Aorta (tissue), 5 donors: ENCODE measurements around the gene USH1C. TPM values are rescaled to one million over a fixed set of nuclear protein-coding genes. Genes with fewer than 3 reads are reported as not detected.

Source experiments
- ATAC-seq: fragments of 200-7000 bp; cut with Tn5 transposase; one replicate; pipeline ENCODE4 v1.9.1; 2022; ENCODE audit warnings: moderate library complexity; ENCODE audit not compliant: low FRiP score
- DNase-seq, 2 donors: peaks; one replicate each; pipeline ENCODE4 v3.0.0-alpha.2; 2020
- H3K27ac ChIP-seq, 2 donors: one replicate each; pipeline ENCODE4 v1.5.1; 2013; ENCODE audit warnings: low read length in 2 of 2, mild to moderate bottlenecking in 2 of 2, moderate library complexity in 2 of 2, control low read depth in 1 of 2, inconsistent platforms in 1 of 2, low read depth in 1 of 2
- H3K27me3 ChIP-seq, 2 donors: one replicate each; pipeline ENCODE4 v1.6.1; 2013; ENCODE audit warnings: control low read depth in 1 of 2, low read length in 1 of 2, mild to moderate bottlenecking in 1 of 2, moderate library complexity in 1 of 2; ENCODE audit not compliant: insufficient read depth in 2 of 2, control insufficient read depth in 1 of 2
- H3K36me3 ChIP-seq, 2 donors: one replicate each; pipeline ENCODE4 v1.6.1; 2013; ENCODE audit warnings: control low read depth in 1 of 2, low read length in 1 of 2, mild to moderate bottlenecking in 1 of 2; ENCODE audit not compliant: insufficient read depth in 2 of 2, control insufficient read depth in 1 of 2
- H3K4me1 ChIP-seq, 2 donors: one replicate each; pipeline ENCODE4 v1.6.1; 2013; ENCODE audit warnings: low read length in 2 of 2, control low read depth in 1 of 2, mild to moderate bottlenecking in 1 of 2, moderate library complexity in 1 of 2; ENCODE audit not compliant: insufficient read depth in 2 of 2, control insufficient read depth in 1 of 2
- H3K4me3 ChIP-seq, 2 donors: one replicate each; pipeline ENCODE4 v1.5.1; 2013; ENCODE audit warnings: low read length in 2 of 2, control low read depth in 1 of 2, mild to moderate bottlenecking in 1 of 2
- H3K9me3 ChIP-seq: one replicate; pipeline ENCODE4 v1.6.1; 2013; ENCODE audit warnings: mild to moderate bottlenecking, low read length; ENCODE audit not compliant: control insufficient read depth
- WGBS, 2 donors: extraction: QIAGEN DNeasy Blood & Tissue Kit; methylation state at CpG; one replicate each; pipeline ENCODE4 v1.1.7; 2013; 5-methylcytosine and 5-hydroxymethylcytosine counted together
- intact Hi-C, 2 donors: fragments of 100-400 bp; cut with DNase I; formaldehyde crosslinking; loops; one replicate each; pipeline versions ENCODE4 v1.14.2 to v1.15.0; 2022
- polyA plus RNA-seq, 2 donors: library from polyadenylated mRNA; stranded (reverse); fragments of 200-250 nt; gene quantifications; one replicate each; pipeline ENCODE4 v1.2.3, GENCODE V29; 2013
- total RNA-seq, 2 donors: library from RNA; stranded (reverse); fragmentation: NEBNext Ultra II Directional; extraction: Animal tissue kit (Norgen Biotek cat#: 25700); gene quantifications; one replicate each; pipeline ENCODE4 v1.2.1, GENCODE V29; 2021
- donor health status: healthy with polysubstance abuse.
- donor health status: Bipolar disorder and iron deficiency.
- donor health status: DM: no; HTN: no; CAD: no.
- donor health status: DM: no; HTN: no; CAD: no.
- donor health status: DM: yes; HTN: yes; CAD: no.

Gene USH1C
- total and polyA plus RNA-seq, 4 donors, result 0.46 to 20.4 TPM; not detected in 2

GRCh38 chr11:17546240-17546639 lies 2.0 kb upstream of the USH1C start:
- H3K9me3 ChIP-seq, result no peaks in the 10 kb centered on the region
- H3K36me3 ChIP-seq, result no peaks in the 10 kb centered on the region
- H3K27ac ChIP-seq, result no peak overlapping the region
- no peak overlapping the region for H3K4me3 ChIP-seq
- intact Hi-C loops, result no loop called here
- no peaks in the 10 kb centered on the region for H3K4me1 ChIP-seq
- H3K27me3 ChIP-seq, result no peaks in the 10 kb centered on the region
- ATAC-seq, result no peak
- WGBS, 2 donors, result 93 to 95% methylated on average over 2 of the region's 2 CpGs
- no peak for DNase-seq

DNA sequence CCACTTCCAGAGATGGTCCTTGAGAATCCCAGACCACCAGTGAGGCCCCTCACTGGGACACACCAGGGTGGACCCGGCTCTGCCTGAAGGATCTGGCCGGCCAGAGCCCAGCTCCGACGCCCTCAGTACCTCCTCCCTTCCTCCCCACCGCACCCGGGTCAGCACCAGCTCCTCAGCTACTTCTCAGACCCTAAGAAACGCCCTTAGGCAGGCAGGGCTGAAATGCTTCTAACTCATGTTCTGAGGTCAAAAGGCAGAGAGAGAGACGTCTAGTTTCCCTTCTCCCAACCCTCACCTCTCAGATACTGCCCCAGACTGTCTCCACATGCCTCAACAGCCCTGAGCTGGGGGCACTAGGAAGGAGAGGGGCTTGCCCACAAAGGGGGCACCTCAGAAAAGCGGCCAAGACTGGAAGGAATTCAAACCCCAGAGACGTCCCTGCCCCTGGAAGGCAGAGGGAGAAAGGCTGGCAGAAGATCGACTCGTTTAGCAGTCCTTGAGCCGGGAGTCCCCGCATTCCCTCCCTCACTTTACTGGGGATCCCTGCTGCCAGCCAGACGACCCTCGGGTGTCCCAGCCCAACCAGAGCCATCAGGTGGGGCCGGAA lies 539 bp downstream of the USH1C start:
- ATAC-seq, result no peak
- intact Hi-C loops, result no loop called here
- Histone ChIP-seq H3K27ac (no peak overlapping the region), H3K4me3 (no peak overlapping the region), H3K4me1 (no peaks in the 10 kb centered on the region), H3K9me3 (no peaks in the 10 kb centered on the region), H3K27me3 (no peaks in the 10 kb centered on the region), H3K36me3 (no peaks in the 10 kb centered on the region)
- WGBS, 2 donors, result 37 to 43% methylated on average over 17 of the region's 17 CpGs
- DNase-seq, result peak in 1 of 2 donors; percentile 65

- Histone ChIP-seq H3K27ac (no peak overlapping the region), H3K36me3 (no peaks in the 10 kb centered on the region), H3K9me3 (no peaks in the 10 kb centered on the region), H3K27me3 (no peaks in the 10 kb centered on the region), H3K4me3 (no peak overlapping the region), H3K4me1 (no peaks in the 10 kb centered on the region)
- DNase-seq, result peak in 1 of 2 donors; percentile 57
- no peak for ATAC-seq
- 94 to 95% methylated on average over 2 of the region's 2 CpGs for WGBS, 2 donors
- intact Hi-C loops, result no loop called here
Observed at GRCh38 chr11:17543041-17543440, 1.2 kb downstream of the USH1C start.

- DNase-seq (peak in 1 of 2 donors; percentile 57), ATAC-seq (no peak)
- Histone ChIP-seq H3K36me3 (no peaks in the 10 kb centered on the region), H3K27me3 (no peaks in the 10 kb centered on the region), H3K27ac (no peak overlapping the region), H3K4me3 (no peak overlapping the region), H3K9me3 (no peaks in the 10 kb centered on the region), H3K4me1 (no peaks in the 10 kb centered on the region)
- 81 to 95% methylated on average over 4 of the region's 4 CpGs for WGBS, 2 donors
- intact Hi-C loops, result no loop called here
Observed at GRCh38 chr11:17542249-17542648, 2.0 kb downstream of the USH1C start.

DNA sequence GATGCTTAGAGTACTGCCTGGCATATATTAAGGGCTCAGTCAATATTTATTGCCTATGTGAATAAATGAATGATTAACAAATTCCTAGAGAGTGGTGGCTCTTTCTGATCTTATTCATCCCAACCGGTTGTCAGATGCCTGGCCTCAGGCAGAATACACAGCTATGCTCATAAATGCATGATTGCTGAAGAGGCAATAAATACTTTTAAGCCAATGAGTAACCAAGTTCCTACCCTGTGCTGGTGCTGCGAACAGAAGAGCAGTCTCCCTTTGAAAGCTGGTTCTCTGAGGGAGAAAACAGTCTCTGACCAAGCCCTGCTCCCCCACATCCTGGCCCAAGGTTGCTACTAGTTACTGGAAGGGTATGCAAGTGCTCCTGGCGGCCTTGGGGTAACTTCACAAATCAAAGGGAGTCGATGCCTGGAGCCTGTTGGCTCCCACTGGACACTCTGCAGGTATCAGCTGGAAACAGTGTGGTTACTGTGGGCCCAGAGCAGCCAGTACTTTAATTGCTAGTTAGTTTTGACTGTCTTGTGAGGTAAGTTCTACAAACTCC lies 2.8 kb downstream of the USH1C start:
- Histone ChIP-seq H3K27me3 (peaks cover 0 to 1% of the 10 kb centered on the region in 2 donors), H3K4me1 (no peaks in the 10 kb centered on the region), H3K4me3 (no peak overlapping the region), H3K9me3 (no peaks in the 10 kb centered on the region), H3K36me3 (no peaks in the 10 kb centered on the region), H3K27ac (no peak overlapping the region)
- 75 to 82% methylated on average over 4 of the region's 4 CpGs for WGBS, 2 donors
- intact Hi-C loops, result no loop called here
- ATAC-seq (no peak), DNase-seq (peak in 1 of 2 donors; percentile 10)

GRCh38 chr11:17540807-17541206 lies 3.4 kb downstream of the USH1C start:
- intact Hi-C loops, result no loop called here
- H3K27me3 ChIP-seq, result peaks cover 0 to 1% of the 10 kb centered on the region in 2 donors
- DNase-seq, result no peak
- H3K4me3 ChIP-seq, result no peak overlapping the region
- no peaks in the 10 kb centered on the region for H3K36me3 ChIP-seq
- no peaks in the 10 kb centered on the region for H3K4me1 ChIP-seq
- WGBS, 2 donors, result 93% methylated on average over 4 of the region's 4 CpGs
- ATAC-seq, result no peak
- no peak overlapping the region for H3K27ac ChIP-seq
- H3K9me3 ChIP-seq, result no peaks in the 10 kb centered on the region

DNA sequence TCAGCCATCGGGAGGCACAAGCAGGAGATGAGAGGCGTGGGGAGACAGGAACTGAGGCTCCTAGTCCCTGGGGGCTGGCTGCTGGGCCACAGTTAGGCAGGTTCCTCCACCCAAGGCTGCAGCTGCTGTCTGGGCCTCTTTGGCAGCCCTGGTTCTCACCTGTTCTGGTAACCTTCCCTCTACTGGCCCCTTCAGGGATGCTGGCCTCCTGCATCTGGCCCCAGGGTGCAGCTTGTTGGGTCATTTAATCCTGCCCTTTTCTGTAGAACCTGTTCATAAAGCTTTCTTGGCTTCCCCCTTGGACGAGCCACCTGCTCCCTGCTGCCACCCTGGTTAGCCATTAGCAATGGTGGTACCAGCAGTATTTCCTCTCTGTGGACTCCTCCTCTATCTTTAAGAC lies 5.5 kb downstream of the USH1C start:
- H3K27me3 ChIP-seq, result peaks cover 0 to 1% of the 10 kb centered on the region in 2 donors
- H3K4me3 ChIP-seq, result no peak overlapping the region
- no peak overlapping the region for H3K27ac ChIP-seq
- WGBS, 2 donors, result 62 to 77% methylated on average over 3 of the region's 3 CpGs
- no peaks in the 10 kb centered on the region for H3K9me3 ChIP-seq
- intact Hi-C loops, result no loop called here
- H3K36me3 ChIP-seq, result no peaks in the 10 kb centered on the region
- H3K4me1 ChIP-seq, result no peaks in the 10 kb centered on the region
- peak in 1 of 2 donors; percentile 64 for DNase-seq
- ATAC-seq, result no peak

GRCh38 chr11:17538054-17538453 lies 6.2 kb downstream of the USH1C start:
- DNase-seq (peak in 1 of 2 donors; percentile 28), ATAC-seq (no peak)
- no peaks in the 10 kb centered on the region for H3K36me3 ChIP-seq
- H3K9me3 ChIP-seq, result no peaks in the 10 kb centered on the region
- H3K4me3 ChIP-seq, result no peak overlapping the region
- 88 to 96% methylated on average over 1 of the region's 1 CpG for WGBS, 2 donors
- H3K27me3 ChIP-seq, result peaks cover 0 to 1% of the 10 kb centered on the region in 2 donors
- intact Hi-C loops, result no loop called here
- no peak overlapping the region for H3K27ac ChIP-seq
- H3K4me1 ChIP-seq, result no peaks in the 10 kb centered on the region

DNA sequence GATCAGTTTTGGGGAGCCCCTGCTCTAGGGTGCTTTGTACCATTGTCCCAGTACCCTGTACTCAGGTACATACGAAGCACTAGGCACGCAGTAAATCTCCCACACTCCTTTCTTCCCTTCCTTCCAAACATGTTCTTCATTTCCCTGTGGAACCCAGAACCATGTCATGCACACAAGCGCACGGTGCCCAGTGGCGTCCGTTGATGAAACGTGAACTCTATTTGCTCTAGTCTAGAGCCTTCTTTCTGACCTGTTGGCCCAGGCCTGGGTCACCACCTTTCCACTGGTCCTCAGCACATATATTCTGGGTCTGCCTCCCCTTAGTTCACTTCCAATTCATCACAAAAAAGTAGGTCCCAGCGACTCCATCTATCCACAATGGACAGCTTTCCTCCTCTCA lies 7.0 kb downstream of the USH1C start:
- intact Hi-C loops, result no loop called here
- Histone ChIP-seq H3K9me3 (no peaks in the 10 kb centered on the region), H3K4me3 (no peak overlapping the region), H3K27me3 (peaks cover 0 to 1% of the 10 kb centered on the region in 2 donors), H3K36me3 (no peaks in the 10 kb centered on the region), H3K4me1 (no peaks in the 10 kb centered on the region), H3K27ac (no peak overlapping the region)
- DNase-seq (peak in 1 of 2 donors; percentile 67), ATAC-seq (no peak)
- WGBS, 2 donors, result 84 to 89% methylated on average over 8 of the region's 8 CpGs
